WTC11 (cell line): ENCODE results near the gene BMP8B. TPM values are rescaled to one million over a fixed set of nuclear protein-coding genes. Genes with fewer than 3 reads are reported as not detected.

ENCODE experiments used
- ATAC-seq: fragments of 200-7000 bp; cut with Tn5 transposase; 2 replicates; pipeline ENCODE4 v1.10.0; 2021; ENCODE audit warnings: mild to moderate bottlenecking, moderate library complexity
- CTCF ChIA-PET: fragments of 300-600 bp; sonication (Branson Sonifier 250); formaldehyde crosslinking; loops from one replicate; lab custom pipeline; 2021; ENCODE audit warnings: antibody characterized with exemption; lab: Charles Lee
- POLR2A ChIA-PET: fragments of 350-600 bp; sonication (Branson Sonifier 250); formaldehyde crosslinking; loops from one replicate; lab custom pipeline; 2021; ENCODE audit warnings: antibody characterized with exemption; lab: Charles Lee
- DNase-seq: peaks from one replicate; pipeline ENCODE4 v3.0.0; 2021; ENCODE audit warnings: low spot score
- H3K27ac Mint-ChIP-seq: 2 replicates; pipeline ENCODE4 v1.8.0; 2021; ENCODE audit warnings: mixed read lengths
- H3K27me3 Mint-ChIP-seq: 2 replicates; pipeline ENCODE4 v1.8.0; 2021; ENCODE audit warnings: low read depth, mild to moderate bottlenecking, moderate library complexity, mixed read lengths
- H3K36me3 Mint-ChIP-seq: 2 replicates; pipeline ENCODE4 v1.8.0; 2021; ENCODE audit warnings: mixed read lengths
- H3K4me1 Mint-ChIP-seq: 2 replicates; pipeline ENCODE4 v1.8.0; 2022; ENCODE audit warnings: mixed read lengths
- H3K4me3 Mint-ChIP-seq: 2 replicates; pipeline ENCODE4 v1.8.0; 2021; ENCODE audit warnings: mild to moderate bottlenecking, moderate library complexity, mixed read lengths
- H3K9me3 Mint-ChIP-seq: 2 replicates; pipeline ENCODE4 v1.8.0; 2021; ENCODE audit warnings: mixed read lengths
- ARID4B ChIP-seq: sonication (generic); formaldehyde crosslinking; IDR thresholded peaks from 2 replicates; pipeline ENCODE4 v1.8.0; 2023; ENCODE audit warnings: missing genetic modification reagents, mild to moderate bottlenecking, borderline replicate concordance
- ATF2 ChIP-seq: sonication (generic); formaldehyde crosslinking; IDR thresholded peaks from 2 replicates; pipeline ENCODE4 v1.8.1; 2022; ENCODE audit warnings: low read depth, missing genetic modification reagents, borderline replicate concordance
- FOXJ3 ChIP-seq: sonication (generic); formaldehyde crosslinking; IDR thresholded peaks from 2 replicates; pipeline ENCODE4 v1.9.0; 2021; ENCODE audit warnings: missing genetic modification reagents, mild to moderate bottlenecking, borderline replicate concordance
- GRHL2 ChIP-seq: fragments of 250-450 bp; sonication (Bioruptor Pico); IDR thresholded peaks from 2 replicates; pipeline ENCODE4 v1.8.0; 2022; ENCODE audit warnings: mild to moderate bottlenecking, moderate library complexity; ENCODE audit not compliant: insufficient replicate concordance, severe bottlenecking
- HMGA2 ChIP-seq: fragments of 250-450 bp; sonication (Bioruptor Pico); IDR thresholded peaks from 2 replicates; pipeline ENCODE4 v1.4.0; 2021; ENCODE audit warnings: mild to moderate bottlenecking, moderate library complexity
- KAT7 ChIP-seq: sonication (generic); formaldehyde crosslinking; IDR thresholded peaks from 2 replicates; pipeline ENCODE4 v1.8.1; 2023; ENCODE audit warnings: missing genetic modification reagents, mild to moderate bottlenecking, borderline replicate concordance
- MAX ChIP-seq: sonication (generic); formaldehyde crosslinking; IDR thresholded peaks from 2 replicates; pipeline ENCODE4 v1.8.0; 2022; ENCODE audit warnings: mild to moderate bottlenecking, missing genetic modification reagents
- NR1H2 ChIP-seq: sonication (generic); formaldehyde crosslinking; IDR thresholded peaks from 2 replicates; pipeline ENCODE4 v1.9.0; 2021; ENCODE audit warnings: mild to moderate bottlenecking, moderate library complexity, missing genetic modification reagents
- RELA ChIP-seq: sonication (generic); formaldehyde crosslinking; IDR thresholded peaks from 2 replicates; pipeline ENCODE4 v1.8.1; 2022; ENCODE audit warnings: missing genetic modification reagents, mild to moderate bottlenecking, borderline replicate concordance
- RORB ChIP-seq: fragments of 250-450 bp; sonication (Bioruptor Pico); IDR thresholded peaks from 2 replicates; pipeline ENCODE4 v1.9.0; 2021; ENCODE audit warnings: mild to moderate bottlenecking
- SP1 ChIP-seq: sonication (generic); formaldehyde crosslinking; conservative IDR thresholded peaks from 2 replicates; pipeline ENCODE4 v1.8.1; 2022; ENCODE audit warnings: missing genetic modification reagents
- TEAD1 ChIP-seq: sonication (generic); formaldehyde crosslinking; IDR thresholded peaks from 2 replicates; pipeline ENCODE4 v1.8.0; 2022; ENCODE audit warnings: mild to moderate bottlenecking, missing genetic modification reagents
- TP53 ChIP-seq: sonication (generic); formaldehyde crosslinking; IDR thresholded peaks from 2 replicates; pipeline ENCODE4 v1.8.1; 2023; ENCODE audit warnings: mild to moderate bottlenecking, missing genetic modification reagents
- ZBTB21 ChIP-seq: sonication (generic); formaldehyde crosslinking; IDR thresholded peaks from 2 replicates; pipeline ENCODE4 v1.8.1; 2023; ENCODE audit warnings: mild to moderate bottlenecking, missing genetic modification reagents, borderline replicate concordance
- ZNF138 ChIP-seq: sonication (generic); formaldehyde crosslinking; conservative IDR thresholded peaks from 2 replicates; pipeline ENCODE4 v1.8.1; 2022; ENCODE audit warnings: mild to moderate bottlenecking, moderate library complexity, missing genetic modification reagents
- ZNF219 ChIP-seq: sonication (generic); formaldehyde crosslinking; IDR thresholded peaks from 2 replicates; pipeline ENCODE4 v1.8.0; 2023; ENCODE audit warnings: missing genetic modification reagents, mild to moderate bottlenecking, borderline replicate concordance
- ZNF232 ChIP-seq: sonication (generic); formaldehyde crosslinking; IDR thresholded peaks from 2 replicates; pipeline ENCODE4 v1.8.0; 2022; ENCODE audit warnings: mild to moderate bottlenecking, missing genetic modification reagents
- total RNA-seq: library from RNA; stranded (reverse); gene quantifications from 3 replicates; pipeline ENCODE4 v1.2.3, GENCODE V29; 2021
- TF ChIP-seq, protein P1 (sequence below): sonication (generic); formaldehyde crosslinking; IDR thresholded peaks from 2 replicates; pipeline ENCODE4 v1.8.1; 2023; ENCODE audit warnings: mild to moderate bottlenecking, missing genetic modification reagents, borderline replicate concordance

BMP8B gene
- total RNA-seq, 1 experiment from 2014 or later = 0.74 TPM

DNA sequence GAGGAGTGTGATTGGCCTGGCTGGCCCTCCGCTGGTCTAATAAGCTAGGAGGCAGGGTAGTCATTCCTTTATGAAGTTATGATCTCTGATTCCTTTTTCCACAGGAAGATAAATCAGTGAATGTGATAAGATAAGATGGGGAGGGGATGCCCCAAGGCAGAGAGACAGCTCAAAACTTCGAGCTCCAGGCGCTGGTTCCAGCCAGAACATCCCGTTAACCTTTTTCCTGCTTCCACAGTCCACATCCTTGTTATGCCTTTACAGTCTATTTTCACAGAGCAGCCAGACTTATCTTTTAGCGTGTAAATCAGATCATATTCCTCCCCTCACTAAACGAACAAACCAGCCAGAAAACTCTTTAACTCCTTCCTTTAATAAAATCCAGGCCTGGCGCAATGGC, 38.5 kb upstream of the BMP8B start:
- no peaks in the 10 kb centered on the region for H3K36me3 Mint-ChIP-seq
- peaks cover 15% of the 10 kb centered on the region for H3K4me1 Mint-ChIP-seq
- ChIA-PET CTCF (interaction anchor here (0.8 to 1.6 kb wide), 7 partner anchors 10 to 205 kb away, joined by 3 to 4 read pairs (median 3); partner anchors contain the start of gene MYCL), POLR2A (no interaction called here)
- peaks cover 13% of the 10 kb centered on the region for H3K9me3 Mint-ChIP-seq
- no peaks in the 10 kb centered on the region; the same call in 1 of the 2 replicates for H3K27me3 Mint-ChIP-seq
- ATAC-seq (no peak), DNase-seq (no peak)
- H3K4me3 Mint-ChIP-seq = no peak overlapping the region
- no peak for TF ChIP-seq ATF2
- TF ChIP-seq ARID4B (CRISPR knock-in tag) = no peak
- no peak for TF ChIP-seq KAT7 (CRISPR knock-in tag)
- no peak for TF ChIP-seq ZBTB21 (CRISPR knock-in tag)
- no peak for TF ChIP-seq TP53 (CRISPR knock-in tag)
- TF ChIP-seq HMGA2 (CRISPR knock-in tag) = no peak
- TF ChIP-seq, protein P1, sequence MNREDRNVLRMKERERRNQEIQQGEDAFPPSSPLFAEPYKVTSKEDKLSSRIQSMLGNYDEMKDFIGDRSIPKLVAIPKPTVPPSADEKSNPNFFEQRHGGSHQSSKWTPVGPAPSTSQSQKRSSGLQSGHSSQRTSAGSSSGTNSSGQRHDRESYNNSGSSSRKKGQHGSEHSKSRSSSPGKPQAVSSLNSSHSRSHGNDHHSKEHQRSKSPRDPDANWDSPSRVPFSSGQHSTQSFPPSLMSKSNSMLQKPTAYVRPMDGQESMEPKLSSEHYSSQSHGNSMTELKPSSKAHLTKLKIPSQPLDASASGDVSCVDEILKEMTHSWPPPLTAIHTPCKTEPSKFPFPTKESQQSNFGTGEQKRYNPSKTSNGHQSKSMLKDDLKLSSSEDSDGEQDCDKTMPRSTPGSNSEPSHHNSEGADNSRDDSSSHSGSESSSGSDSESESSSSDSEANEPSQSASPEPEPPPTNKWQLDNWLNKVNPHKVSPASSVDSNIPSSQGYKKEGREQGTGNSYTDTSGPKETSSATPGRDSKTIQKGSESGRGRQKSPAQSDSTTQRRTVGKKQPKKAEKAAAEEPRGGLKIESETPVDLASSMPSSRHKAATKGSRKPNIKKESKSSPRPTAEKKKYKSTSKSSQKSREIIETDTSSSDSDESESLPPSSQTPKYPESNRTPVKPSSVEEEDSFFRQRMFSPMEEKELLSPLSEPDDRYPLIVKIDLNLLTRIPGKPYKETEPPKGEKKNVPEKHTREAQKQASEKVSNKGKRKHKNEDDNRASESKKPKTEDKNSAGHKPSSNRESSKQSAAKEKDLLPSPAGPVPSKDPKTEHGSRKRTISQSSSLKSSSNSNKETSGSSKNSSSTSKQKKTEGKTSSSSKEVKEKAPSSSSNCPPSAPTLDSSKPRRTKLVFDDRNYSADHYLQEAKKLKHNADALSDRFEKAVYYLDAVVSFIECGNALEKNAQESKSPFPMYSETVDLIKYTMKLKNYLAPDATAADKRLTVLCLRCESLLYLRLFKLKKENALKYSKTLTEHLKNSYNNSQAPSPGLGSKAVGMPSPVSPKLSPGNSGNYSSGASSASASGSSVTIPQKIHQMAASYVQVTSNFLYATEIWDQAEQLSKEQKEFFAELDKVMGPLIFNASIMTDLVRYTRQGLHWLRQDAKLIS (CRISPR knock-in tag) = no peak
- no peak for TF ChIP-seq MAX (CRISPR knock-in tag)
- TF ChIP-seq ZNF138 (CRISPR knock-in tag) = no peak
- TF ChIP-seq FOXJ3 (CRISPR knock-in tag) = no peak
- no peak for TF ChIP-seq RELA (CRISPR knock-in tag)
- no peak for TF ChIP-seq ZNF219 (CRISPR knock-in tag)
- no peak for TF ChIP-seq TEAD1 (CRISPR knock-in tag)
- TF ChIP-seq RORB = no peak
- no peak for TF ChIP-seq GRHL2 (CRISPR knock-in tag)
- no peak for TF ChIP-seq ZNF232 (CRISPR knock-in tag)
- TF ChIP-seq NR1H2 (CRISPR knock-in tag) = no peak
- no peak for TF ChIP-seq SP1 (CRISPR knock-in tag)
- no peak overlapping the region for H3K27ac Mint-ChIP-seq
